HepG2 (cell line): ENCODE results near the gene PDZD2. TPM values are rescaled to one million over a fixed set of nuclear protein-coding genes. Genes with fewer than 3 reads are reported as not detected.
"Not testable (repeated sequence)": the region's sequence is repeated elsewhere in the genome, so short reads cannot be mapped to it uniquely, and the experiment has no call there.

ENCODE experiments used
- ATAC-seq: fragments of 200-7000 bp; cut with Tn5 transposase; 3 replicates; pipeline ENCODE4 v1.9.1; 2020; ENCODE audit warnings: mild to moderate bottlenecking, moderate library complexity
- BruUV-seq: library from RNA; stranded (reverse); fragments of 400-500 nt; replicated peaks from 2 replicates; lab custom pipeline; 2021; lab: Mats Ljungman, UMichigan
- CTCF ChIA-PET: fragments of 300-600 bp; formaldehyde crosslinking; extraction: SDS; loops from one replicate; lab custom pipeline; 2021; ENCODE audit warnings: low total read pairs, inconsistent platforms, low intra/inter-chr PET ratio; lab: Yijun Ruan, JAX
- POLR2A ChIA-PET: fragments of 350-600 bp; sonication (Branson Sonifier 250); formaldehyde crosslinking; loops from one replicate; lab custom pipeline; 2020; ENCODE audit warnings: antibody characterized with exemption, inconsistent platforms; lab: Yijun Ruan, JAX
- DNase-seq: peaks from one replicate; pipeline ENCODE4 v3.0.0-alpha.2; 2015; ENCODE audit warnings: low spot score
- FAIRE-seq: peaks from 3 replicates; lab custom pipeline; 2011; peaks lifted over from hg19 to GRCh38; lab: Jason Lieb, UNC
- H2AFZ ChIP-seq: one replicate; pipeline ENCODE4 v1.6.1; 2011; ENCODE audit warnings: low read length, inconsistent platforms
- H3K27ac ChIP-seq: fragments of 300-600 bp; 3 replicates; pipeline ENCODE4 v1.8.0; 2011; ENCODE audit warnings: mixed run types, mild to moderate bottlenecking, mixed read lengths, low read length, inconsistent platforms; ENCODE audit not compliant: insufficient read depth; ENCODE audit errors: extremely low read length
- H3K27me3 ChIP-seq, 2 experiments: fragments of 200-600 bp in 1 of 2; 2 replicates in 1 of 2; 3 replicates in 1 of 2; pipeline versions ENCODE4 v1.6.0 to v1.8.0; 2011; ENCODE audit warnings: low read length in 2 of 2, mild to moderate bottlenecking in 2 of 2, moderate library complexity in 2 of 2, inconsistent platforms in 1 of 2; ENCODE audit not compliant: insufficient read depth in 2 of 2, control insufficient read depth in 1 of 2
- H3K36me3 ChIP-seq, 2 experiments: fragments of 200-600 bp in 1 of 2; replicated peaks in 1 of 2; 2 replicates in 1 of 2; 3 replicates in 1 of 2; pipeline versions ENCODE4 v1.5.1 to v1.8.0; 2011; ENCODE audit warnings: low read length in 2 of 2, inconsistent platforms in 1 of 2; ENCODE audit not compliant: insufficient read depth in 2 of 2, control insufficient read depth in 1 of 2
- H3K4me1 ChIP-seq: 2 replicates; pipeline ENCODE4 v1.5.1; 2012; ENCODE audit warnings: low read length, inconsistent platforms; ENCODE audit not compliant: insufficient read depth
- H3K4me2 ChIP-seq: 2 replicates; pipeline ENCODE4 v1.6.0; 2011; ENCODE audit warnings: low read depth, low read length, inconsistent platforms
- H3K4me3 ChIP-seq, 3 experiments: fragments of 200-600 bp in 1 of 3; sonication (generic), shearing (Covaris generic) in 1 of 3; replicated peaks in 1 of 3; 2 replicates each; pipeline ENCODE4 v1.5.1; 2011 to 2016; ENCODE audit warnings: low read length in 3 of 3, inconsistent platforms in 2 of 3, low read depth in 2 of 3, mild to moderate bottlenecking in 2 of 3, control low read depth in 1 of 3, mixed read lengths in 1 of 3; ENCODE audit not compliant: insufficient read depth in 1 of 3
- H3K79me2 ChIP-seq: one replicate; pipeline ENCODE4 v1.6.1; 2011; ENCODE audit warnings: low read length, inconsistent platforms; ENCODE audit not compliant: insufficient read depth
- H3K9ac ChIP-seq: 2 replicates; pipeline ENCODE4 v1.6.0; 2011; ENCODE audit warnings: mild to moderate bottlenecking, low read depth, low read length, inconsistent platforms; ENCODE audit not compliant: insufficient read depth
- H3K9me3 ChIP-seq: 2 replicates; pipeline ENCODE4 v1.5.1; 2012; ENCODE audit warnings: mild to moderate bottlenecking, low read length
- H4K20me1 ChIP-seq: 2 replicates; pipeline ENCODE4 v1.6.0; 2011; ENCODE audit warnings: inconsistent platforms, mild to moderate bottlenecking, low read length, moderate library complexity; ENCODE audit not compliant: insufficient read depth
- MNT ChIP-seq: fragments of 450-650 bp; IDR thresholded peaks from 2 replicates; pipeline ENCODE4 v1.6.1; 2016
- NR1H2 ChIP-seq: sonication (generic); formaldehyde crosslinking; IDR thresholded peaks from 2 replicates; pipeline ENCODE4 v1.8.1; 2022; ENCODE audit warnings: low read depth, missing genetic modification reagents, borderline replicate concordance
- NR2C2 ChIP-seq: sonication (generic); formaldehyde crosslinking; IDR thresholded peaks from 2 replicates; pipeline ENCODE4 v1.4.0; 2020; ENCODE audit warnings: missing genetic modification reagents, mild to moderate bottlenecking, moderate library complexity, borderline replicate concordance
- NRL ChIP-seq: sonication (generic); formaldehyde crosslinking; IDR thresholded peaks from 2 replicates; pipeline ENCODE4 v1.5.0; 2020; ENCODE audit warnings: missing genetic modification reagents, mild to moderate bottlenecking, moderate library complexity, borderline replicate concordance
- RCOR2 ChIP-seq: IDR thresholded peaks from 2 replicates; pipeline ENCODE4 v1.6.1; 2016; ENCODE audit warnings: missing biosample characterization, missing genetic modification reagents
- SALL2 ChIP-seq: sonication (generic); formaldehyde crosslinking; IDR thresholded peaks from 2 replicates; pipeline ENCODE4 v1.8.1; 2023; ENCODE audit warnings: mild to moderate bottlenecking, missing genetic modification reagents, inconsistent platforms
- SRSF9 ChIP-seq: fragments of 200-400 bp; formaldehyde crosslinking; IDR thresholded peaks from 2 replicates; pipeline ENCODE4 v1.6.1; 2018; ENCODE audit warnings: borderline replicate concordance, mild to moderate bottlenecking, low read depth, low read length; ENCODE audit not compliant: insufficient read depth, poor library complexity, severe bottlenecking
- ZNF850 ChIP-seq: sonication (generic); formaldehyde crosslinking; conservative IDR thresholded peaks from 2 replicates; pipeline ENCODE4 v1.9.0; 2021; ENCODE audit warnings: mild to moderate bottlenecking, missing genetic modification reagents
- WGBS: methylation state at CpG from one replicate; pipeline ENCODE4 v1.1.6; 2017; ENCODE audit warnings: low lambda C conversion rate; 5-methylcytosine and 5-hydroxymethylcytosine counted together
- in situ Hi-C: cut with HindIII; loops from 2 replicates; pipeline ENCODE4 v1.10.0; 2017; ENCODE audit warnings: low pct_unique_long_range_greater_than_20kb; ENCODE audit not compliant: extremely low pct_ligation_motif_present
- intact Hi-C: fragments of 100-400 bp; cut with micrococcal nuclease; formaldehyde crosslinking; loops from one replicate; pipeline ENCODE4 v1.10.0; 2022; ENCODE audit not compliant: unreplicated experiment
- polyA plus RNA-seq, 8 experiments: library from polyadenylated mRNA; depleted of rRNA in 3 of 8; stranded (reverse) in 7 of 8; unstranded in 1 of 8; fragments of >200 nt; fragmentation: Illumina TruSeq in 4 of 8; extraction: Trizol in 4 of 8; gene quantifications; 2 replicates each; pipeline versions ENCODE4 v1.2.1 to v1.2.3, GENCODE V29; 2011 to 2016; ENCODE audit warnings: low read depth in 4 of 8, missing spikeins in 1 of 8, mixed read lengths in 1 of 8; ENCODE audit not compliant: insufficient read depth in 1 of 8
- total RNA-seq, 5 experiments: library from RNA; depleted of rRNA; stranded (reverse); fragments of >200 nt; fragmentation: Illumina TruSeq; extraction: Trizol; gene quantifications; 2 replicates each; pipeline ENCODE4 v1.2.3, GENCODE V29; 2016; ENCODE audit warnings: low read depth in 1 of 5
- TF ChIP-seq, protein P1 (sequence below): sonication (generic); formaldehyde crosslinking; IDR thresholded peaks from 2 replicates; pipeline ENCODE4 v1.4.0; 2020; ENCODE audit warnings: missing genetic modification reagents, borderline replicate concordance

Gene PDZD2
- total and polyA plus RNA-seq, 2 of the 13 experiments (the other 11 are each of a cell fraction or from before 2014, with no cell fraction given) = 0.04 TPM; not detected in 1

- CTCF ChIA-PET, POLR2A ChIA-PET, ATAC-seq, H3K4me3 ChIP-seq, H3K36me3 ChIP-seq, DNase-seq, H3K4me1 ChIP-seq, H4K20me1 ChIP-seq, H3K9me3 ChIP-seq, H3K4me2 ChIP-seq, FAIRE-seq, in situ Hi-C loops, intact Hi-C loops, H3K27ac ChIP-seq, BruUV-seq, H3K79me2 ChIP-seq, H3K27me3 ChIP-seq, H2AFZ ChIP-seq, H3K9ac ChIP-seq: not testable (repeated sequence)
- 62% methylated on average over 6 of the region's 6 CpGs for WGBS
Measured at GRCh38 chr5:31691408-31691807, 52.5 kb downstream of the PDZD2 start.

DNA sequence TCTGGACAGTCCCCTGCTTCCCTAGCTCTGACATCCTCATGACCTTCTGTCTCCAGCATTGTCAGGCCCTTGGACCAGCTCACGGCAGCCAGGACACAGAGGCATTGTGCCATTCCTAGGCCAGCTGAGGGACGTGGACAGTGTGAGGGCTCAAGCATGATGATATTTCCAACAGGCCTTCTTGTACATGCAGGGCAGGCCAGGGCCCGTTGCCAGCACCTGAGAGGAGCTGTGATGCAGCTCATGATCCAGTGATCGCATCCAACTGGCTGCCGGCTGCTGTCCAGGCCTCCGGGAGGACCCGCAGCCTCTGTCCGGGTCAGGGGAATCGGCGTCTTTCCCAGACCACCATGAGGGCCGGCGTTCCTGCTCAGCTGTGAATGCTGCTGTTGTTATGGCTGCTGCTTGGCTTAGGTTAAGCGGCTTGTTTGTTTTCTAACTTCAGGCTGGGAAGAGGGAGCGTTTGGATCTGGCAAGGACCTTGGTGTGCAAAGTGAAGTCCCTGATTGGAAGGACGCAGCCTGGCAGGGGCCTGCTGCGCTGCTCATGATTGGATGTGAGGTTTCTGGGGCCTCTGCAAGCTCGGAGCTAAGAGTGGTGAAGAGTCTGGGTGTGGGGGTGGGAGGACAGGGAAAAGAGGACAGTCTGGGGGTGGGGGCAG is 53.8 kb downstream of the PDZD2 start:
- Histone ChIP-seq H3K36me3 (no peaks in the 10 kb centered on the region), H3K79me2 (no peaks in the 10 kb centered on the region), H3K9me3 (no peaks in the 10 kb centered on the region), H3K27me3 (peaks cover 0 to 9% of the 10 kb centered on the region in 2 experiments; a peak in 2 of 5 replicates)
- in situ Hi-C loops = no loop called here
- POLR2A ChIA-PET = no interaction called here
- TF ChIP-seq NR1H2 (CRISPR knock-in tag) = no peak
- TF ChIP-seq MNT = no peak
- TF ChIP-seq, protein P1, sequence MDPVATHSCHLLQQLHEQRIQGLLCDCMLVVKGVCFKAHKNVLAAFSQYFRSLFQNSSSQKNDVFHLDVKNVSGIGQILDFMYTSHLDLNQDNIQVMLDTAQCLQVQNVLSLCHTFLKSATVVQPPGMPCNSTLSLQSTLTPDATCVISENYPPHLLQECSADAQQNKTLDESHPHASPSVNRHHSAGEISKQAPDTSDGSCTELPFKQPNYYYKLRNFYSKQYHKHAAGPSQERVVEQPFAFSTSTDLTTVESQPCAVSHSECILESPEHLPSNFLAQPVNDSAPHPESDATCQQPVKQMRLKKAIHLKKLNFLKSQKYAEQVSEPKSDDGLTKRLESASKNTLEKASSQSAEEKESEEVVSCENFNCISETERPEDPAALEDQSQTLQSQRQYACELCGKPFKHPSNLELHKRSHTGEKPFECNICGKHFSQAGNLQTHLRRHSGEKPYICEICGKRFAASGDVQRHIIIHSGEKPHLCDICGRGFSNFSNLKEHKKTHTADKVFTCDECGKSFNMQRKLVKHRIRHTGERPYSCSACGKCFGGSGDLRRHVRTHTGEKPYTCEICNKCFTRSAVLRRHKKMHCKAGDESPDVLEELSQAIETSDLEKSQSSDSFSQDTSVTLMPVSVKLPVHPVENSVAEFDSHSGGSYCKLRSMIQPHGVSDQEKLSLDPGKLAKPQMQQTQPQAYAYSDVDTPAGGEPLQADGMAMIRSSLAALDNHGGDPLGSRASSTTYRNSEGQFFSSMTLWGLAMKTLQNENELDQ (CRISPR knock-in tag) = no peak
- no peak for TF ChIP-seq RCOR2 (CRISPR knock-in tag)
- no peak for TF ChIP-seq NRL (CRISPR knock-in tag)
- TF ChIP-seq NR2C2 (CRISPR knock-in tag) = no peak
- no peak for TF ChIP-seq ZNF850 (CRISPR knock-in tag)
- TF ChIP-seq SRSF9 = no peak
- TF ChIP-seq SALL2 (CRISPR knock-in tag) = no peak
- TF ChIP-seq, all 625 proteins: peak for 0
- Histone ChIP-seq H3K4me3 (no peak overlapping the region), H3K9ac (no peak overlapping the region), H3K4me2 (no peak overlapping the region), H2AFZ (no peak overlapping the region), H3K27ac (no peak overlapping the region), H3K4me1 (no peaks in the 10 kb centered on the region), H4K20me1 (no peaks in the 10 kb centered on the region)
- no peak for DNase-seq
- BruUV-seq = no TSS peak
- intact Hi-C loops = no loop called here
- ATAC-seq = no peak; the same call in 2 of the 3 replicates
- no peak for FAIRE-seq
- WGBS = 45% methylated on average over 13 of the region's 17 CpGs
- CTCF ChIA-PET = no interaction called here
